GM04503 (cell line): Measurements from ENCODE around the gene SOX6.
"Not testable (repeated sequence)": the region's sequence is repeated elsewhere in the genome, so short reads cannot be mapped to it uniquely, and the experiment has no call there.

Experiments used
- DNase-seq: peaks from one replicate; pipeline ENCODE4 v3.0.0-alpha.2; 2012; ENCODE audit warnings: low read depth

Gene SOX6

DNA sequence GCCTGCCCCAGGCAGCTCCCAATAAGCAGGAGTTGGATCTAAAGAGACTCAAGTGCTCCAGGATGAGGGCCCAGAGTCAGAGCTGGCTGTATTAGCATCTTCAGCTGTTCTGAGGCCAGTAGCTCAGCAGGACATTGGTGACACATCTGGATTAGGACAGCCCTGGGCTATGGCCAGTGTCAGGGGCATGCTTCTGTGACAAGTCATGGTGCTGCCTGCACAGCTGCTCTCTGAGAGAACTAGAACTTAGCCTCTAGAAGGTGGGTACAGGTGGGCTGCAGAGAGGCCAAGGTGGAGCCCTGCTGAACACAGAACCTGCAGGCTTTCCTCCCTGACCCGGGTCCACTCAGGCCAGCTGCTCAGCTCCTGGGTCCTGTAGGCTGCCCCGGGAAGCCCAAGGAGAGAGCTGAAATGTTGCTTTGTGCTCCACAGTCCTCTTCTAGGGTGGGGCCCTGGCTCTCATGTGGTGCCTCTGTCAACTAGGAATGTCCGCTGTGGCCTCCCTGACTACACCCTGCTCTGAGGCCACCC lies 426.9 kb downstream of the SOX6 start:
- DNase-seq = no peak

DNA sequence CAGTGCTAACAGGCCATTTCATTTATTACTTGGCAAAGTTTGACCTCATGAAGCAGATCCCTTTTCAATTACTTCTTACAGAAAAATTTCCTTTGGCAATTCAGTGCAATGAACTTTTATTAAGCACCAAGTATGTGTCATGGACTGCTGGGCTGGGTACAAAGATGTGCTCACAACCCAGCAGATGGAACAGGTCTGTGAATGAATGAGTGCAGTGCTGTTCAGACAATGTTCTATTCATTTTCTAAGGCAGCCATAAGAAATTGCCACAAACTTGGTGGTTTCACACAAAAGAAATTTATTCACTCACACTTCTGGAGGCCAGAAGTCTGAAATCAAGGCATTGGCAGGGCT lies 428.5 kb downstream of the SOX6 start:
- no peak for DNase-seq

DNA sequence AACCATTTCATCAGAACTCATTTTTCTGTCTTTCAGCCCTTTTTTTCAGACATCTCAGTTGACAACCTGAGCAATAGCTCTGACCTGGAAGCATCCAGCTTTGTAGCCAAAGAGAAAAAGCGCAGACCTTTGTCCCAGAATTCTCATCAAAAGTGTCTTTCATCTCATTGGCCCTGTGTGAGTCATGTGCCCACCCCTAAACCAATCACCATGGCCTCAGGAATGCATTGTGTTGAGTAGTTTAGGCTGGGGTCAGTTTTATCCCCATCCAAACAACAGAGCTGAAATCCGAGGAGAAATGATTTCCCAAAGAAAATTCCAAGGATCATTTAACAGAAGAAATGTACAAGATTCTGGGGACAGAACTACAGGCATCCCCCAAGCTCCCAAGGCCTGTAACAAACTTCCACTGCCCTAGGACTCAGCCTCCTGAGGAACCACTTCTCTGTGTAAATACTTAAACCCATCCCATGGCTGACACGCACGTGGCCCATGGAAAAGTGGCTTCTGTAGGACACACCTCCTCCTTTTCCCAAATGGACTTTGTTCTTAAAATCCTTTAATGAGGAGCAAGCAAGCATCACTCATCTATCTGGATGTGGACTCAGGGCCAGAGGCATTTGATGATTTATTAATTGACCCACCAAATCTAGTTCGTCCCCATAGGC lies 429.0 kb downstream of the SOX6 start:
- no peak for DNase-seq

DNA sequence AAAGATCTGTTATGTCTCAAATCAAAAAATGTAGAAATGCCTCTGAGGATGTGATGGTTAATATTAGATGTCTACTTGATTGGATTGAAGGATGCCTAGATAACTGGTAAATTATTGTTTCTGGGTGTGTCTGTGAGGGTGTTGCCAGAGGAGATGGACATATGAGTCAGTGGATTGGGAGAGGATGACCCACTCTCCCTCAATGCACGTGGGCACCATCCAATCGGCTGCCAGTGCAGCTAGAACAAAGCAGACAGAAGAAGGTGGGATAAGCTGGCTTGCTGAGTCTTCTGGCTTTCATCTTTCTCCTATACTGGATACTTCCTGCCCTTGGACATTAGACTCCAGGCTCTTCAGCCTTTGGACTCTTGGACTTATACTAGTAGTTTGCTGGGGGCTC lies 430.3 kb downstream of the SOX6 start:
- no peak for DNase-seq

DNA sequence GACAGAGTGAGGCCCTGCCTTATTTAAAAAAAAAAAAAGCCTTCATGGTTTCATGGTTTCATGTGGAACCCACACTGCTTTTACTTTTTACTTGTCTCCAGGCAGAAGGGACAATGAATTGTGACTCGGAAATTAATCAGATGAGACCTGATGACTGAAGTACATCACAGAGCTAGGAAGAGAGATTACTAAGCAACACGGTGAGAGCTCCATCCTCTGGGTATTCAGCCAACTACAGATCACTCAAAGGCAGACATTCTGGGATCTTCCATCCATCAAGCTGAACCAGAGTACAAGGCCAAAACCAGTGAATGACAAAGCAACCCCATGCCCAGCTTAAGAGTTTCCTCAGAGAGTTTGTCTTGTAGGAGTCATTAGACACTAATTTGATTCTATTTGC lies 433.2 kb downstream of the SOX6 start:
- DNase-seq = no peak

DNA sequence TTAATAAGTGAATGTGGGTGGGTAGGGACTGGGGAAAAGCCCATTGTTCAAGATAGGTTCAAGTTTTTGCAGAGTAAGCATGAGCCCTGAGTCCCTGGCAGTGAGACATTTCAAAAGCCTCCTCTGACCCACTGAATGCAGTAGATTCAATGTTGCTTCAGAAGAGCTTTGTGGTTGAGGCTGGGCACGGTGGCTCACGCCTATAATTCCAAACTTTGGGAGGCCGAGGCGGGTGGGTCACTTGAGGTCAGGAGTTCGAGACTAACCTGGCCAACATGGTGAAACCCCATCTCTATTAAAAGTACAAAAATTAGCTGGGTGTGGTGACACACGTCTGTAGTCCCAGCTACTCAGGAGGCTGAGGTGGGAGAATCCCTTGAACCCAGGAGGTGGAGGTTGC lies 433.6 kb downstream of the SOX6 start:
- DNase-seq = not testable (repeated sequence)

DNA sequence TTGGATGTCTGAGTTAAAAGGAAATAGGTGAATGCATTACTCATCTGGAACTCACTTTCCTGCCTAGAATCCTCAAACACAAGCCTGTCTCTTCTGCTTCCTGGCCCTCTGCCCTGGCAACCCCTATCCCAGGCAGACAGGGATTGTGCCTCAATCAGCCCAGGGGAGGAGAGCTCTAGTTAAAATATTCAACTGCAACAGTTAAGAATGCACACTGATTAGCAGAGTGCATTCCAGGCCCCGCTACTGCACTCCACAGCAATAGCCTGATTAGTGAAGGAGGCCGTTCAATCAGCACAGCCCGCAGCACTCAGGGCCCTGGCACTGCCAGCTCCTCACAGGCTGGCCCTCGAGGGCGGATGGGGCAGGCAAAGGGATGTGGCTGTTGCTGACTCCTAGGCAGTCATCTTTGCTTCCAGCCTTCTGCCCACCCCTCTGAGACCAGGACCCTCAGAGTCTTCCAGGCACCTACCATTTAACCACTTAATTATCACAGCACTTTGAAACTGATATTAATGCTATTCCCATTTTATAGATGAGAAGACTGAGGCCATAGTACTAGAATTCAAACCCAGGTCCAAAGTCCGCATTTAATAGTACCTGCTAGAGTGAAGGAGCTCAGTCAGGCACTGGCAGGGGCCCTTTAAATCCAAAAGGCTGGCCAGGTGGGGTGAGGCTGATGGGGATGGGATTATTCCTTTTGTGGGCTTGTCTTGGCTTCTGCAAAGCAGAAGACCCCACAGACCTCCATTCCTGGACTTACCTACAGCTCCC lies 435.3 kb downstream of the SOX6 start:
- no peak for DNase-seq

DNA sequence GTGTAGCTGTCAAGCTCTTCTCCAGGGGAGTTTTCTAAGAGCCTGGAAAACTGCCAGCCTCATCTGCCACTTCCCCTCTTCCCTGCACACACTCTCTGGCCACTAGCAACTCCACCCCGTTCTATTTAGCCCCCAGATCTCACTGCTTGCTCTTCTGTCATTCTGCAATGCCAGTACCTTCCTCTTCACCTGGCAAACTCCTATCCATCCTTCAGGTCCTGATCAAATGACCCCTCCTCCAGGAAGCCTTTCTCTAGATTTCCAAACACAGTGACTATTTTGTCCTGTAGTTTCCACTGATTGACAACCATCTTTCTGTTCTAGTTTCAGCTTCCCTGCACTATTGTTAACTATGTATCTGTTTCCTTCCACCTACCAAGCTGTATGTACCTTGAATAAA lies 437.7 kb downstream of the SOX6 start:
- no peak for DNase-seq

DNA sequence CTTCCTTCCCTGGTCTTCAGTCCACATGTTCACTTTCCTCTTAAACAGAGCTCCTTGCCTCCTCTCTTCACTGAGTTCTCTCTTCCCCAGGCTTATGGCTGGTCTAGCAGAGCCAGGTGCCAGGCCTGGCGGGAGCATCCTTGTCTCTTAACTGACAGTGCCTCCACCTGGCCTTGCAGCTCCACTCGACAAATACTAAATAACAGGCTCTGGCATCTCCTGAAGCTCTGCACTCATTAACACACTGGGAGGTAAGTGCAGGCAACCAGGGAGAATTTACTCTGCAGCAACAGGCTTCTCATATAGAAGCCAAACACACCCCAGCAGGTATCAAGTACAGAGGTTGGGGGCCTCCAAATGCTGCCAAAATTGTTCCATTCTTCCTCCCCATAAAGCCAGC lies 438.1 kb downstream of the SOX6 start:
- no peak for DNase-seq
